ENCODE measurements around the gene CDH20. TPM values are rescaled to one million over a fixed set of nuclear protein-coding genes. Genes with fewer than 3 reads are reported as not detected.

Gene CDH20
- polyA plus RNA-seq, 1 experiment, result 0.02 TPM

DNA sequence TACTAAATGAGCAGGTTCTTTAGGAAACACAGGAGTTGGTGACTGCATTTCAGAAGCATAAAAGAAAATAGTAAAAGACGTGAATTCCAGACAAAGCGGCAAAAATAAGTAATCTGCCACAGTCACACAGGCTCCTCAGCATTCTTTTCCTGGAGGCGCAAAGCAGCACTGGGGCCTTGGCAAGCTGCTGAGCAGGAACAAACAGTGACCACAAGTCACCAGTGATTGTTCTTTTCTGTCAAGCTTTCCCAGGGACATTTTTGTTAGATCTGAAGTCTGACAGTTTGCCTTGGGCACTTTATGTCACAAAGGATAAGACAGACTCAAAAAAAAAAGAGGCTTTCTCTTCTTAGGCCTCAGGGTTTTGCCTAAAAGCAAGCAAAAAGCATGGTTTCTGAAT lies 216.2 kb downstream of the CDH20 start:
- H3K36me3 ChIP-seq (ENCODE audit: control insufficient read depth, insufficient read depth, low read length), result no peaks in the 10 kb centered on the region
- CTCF ChIA-PET, result interaction anchor here (1.2 to 3.2 kb wide), 5 partner anchors 15 to 582 kb away, joined by 3 to 13 read pairs (median 5); no protein-coding TSS in a partner anchor
- POLR2A ChIA-PET, result no interaction called here
- DNase-seq (ENCODE audit: low read depth), result no peak
- no peak overlapping the region for H3K4me3 ChIP-seq (ENCODE audit: low read depth, low read length)
- no peaks in the 10 kb centered on the region; the same call in 1 of the 2 replicates for H3K27me3 ChIP-seq (ENCODE audit: control insufficient read depth, insufficient read depth, low read length)
- no peak for TF ChIP-seq CTCF (IDR thresholded peaks at IDR 0.05; ENCODE audit: insufficient read depth, low read depth, low read length)

DNA sequence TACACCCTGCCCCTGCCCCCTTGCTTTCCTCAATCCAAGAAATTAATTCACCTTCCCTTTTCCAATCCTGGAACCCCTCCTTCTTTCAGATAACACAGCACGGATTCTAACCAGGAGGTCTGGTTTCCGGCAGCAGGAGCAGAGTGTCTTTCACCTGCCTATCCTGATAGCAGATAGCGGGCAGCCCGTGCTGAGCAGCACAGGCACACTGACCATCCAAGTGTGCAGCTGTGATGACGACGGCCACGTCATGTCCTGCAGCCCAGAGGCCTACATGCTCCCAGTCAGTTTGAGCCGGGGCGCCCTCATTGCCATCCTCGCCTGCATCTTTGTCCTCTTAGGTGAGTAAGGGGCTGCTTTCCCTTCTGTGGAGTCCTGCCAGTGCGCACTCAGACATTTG lies 216.7 kb downstream of the CDH20 start:
- DNase-seq (ENCODE audit: low read depth), result no peak
- no peak for TF ChIP-seq CTCF (IDR thresholded peaks at IDR 0.05; ENCODE audit: insufficient read depth, low read depth, low read length)
- ChIA-PET CTCF (interaction anchor here (1.0 to 3.2 kb wide), 6 partner anchors 15 to 581 kb away, joined by 3 to 13 read pairs (median 4); no protein-coding TSS in a partner anchor), POLR2A (no interaction called here)
- no peak overlapping the region for H3K4me3 ChIP-seq (ENCODE audit: low read depth, low read length)
- H3K27me3 ChIP-seq (ENCODE audit: control insufficient read depth, insufficient read depth, low read length), result no peaks in the 10 kb centered on the region; the same call in 1 of the 2 replicates
- H3K36me3 ChIP-seq (ENCODE audit: control insufficient read depth, insufficient read depth, low read length), result no peaks in the 10 kb centered on the region

DNA sequence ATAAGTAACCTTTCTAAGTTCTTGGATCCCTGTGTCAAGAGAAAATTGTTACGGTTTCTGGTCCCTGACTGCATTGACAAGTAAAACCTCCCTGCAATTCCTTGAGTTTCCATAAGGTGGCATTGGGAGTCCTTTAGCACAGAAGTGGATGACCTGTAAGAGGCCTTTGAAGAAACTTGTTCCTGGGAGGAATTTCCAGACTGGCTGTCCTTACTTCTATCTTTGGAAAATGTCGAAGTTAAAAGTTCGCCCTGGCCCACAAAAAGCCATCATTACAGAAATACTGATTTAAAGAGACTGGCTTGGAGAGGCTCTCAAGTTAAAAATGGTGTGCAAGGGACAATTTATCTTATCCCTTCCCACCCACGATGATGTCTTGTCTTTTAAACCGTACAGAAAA lies 218.4 kb downstream of the CDH20 start:
- ChIA-PET CTCF (interaction anchor here (0.6 to 2.3 kb wide), 14 partner anchors 9 to 595 kb away, joined by 3 to 12 read pairs (median 4); no protein-coding TSS in a partner anchor), POLR2A (no interaction called here)
- peak; percentile 91 for TF ChIP-seq CTCF (IDR thresholded peaks at IDR 0.05; ENCODE audit: insufficient read depth, low read depth, low read length)
- H3K36me3 ChIP-seq (ENCODE audit: control insufficient read depth, insufficient read depth, low read length), result no peaks in the 10 kb centered on the region
- DNase-seq (ENCODE audit: low read depth), result peak; percentile 52
- H3K4me3 ChIP-seq (ENCODE audit: low read depth, low read length), result no peak overlapping the region
- no peaks in the 10 kb centered on the region; the same call in 1 of the 2 replicates for H3K27me3 ChIP-seq (ENCODE audit: control insufficient read depth, insufficient read depth, low read length)

- H3K4me3 ChIP-seq (ENCODE audit: low read depth, low read length), result no peak overlapping the region
- TF ChIP-seq CTCF (IDR thresholded peaks at IDR 0.05; ENCODE audit: insufficient read depth, low read depth, low read length), result no peak
- no peak for DNase-seq (ENCODE audit: low read depth)
- no peaks in the 10 kb centered on the region; the same call in 1 of the 2 replicates for H3K27me3 ChIP-seq (ENCODE audit: control insufficient read depth, insufficient read depth, low read length)
- CTCF ChIA-PET, result interaction anchor here (0.9 to 2.3 kb wide), 6 partner anchors 11 to 578 kb away, joined by 3 to 12 read pairs (median 8); no protein-coding TSS in a partner anchor
- no peaks in the 10 kb centered on the region for H3K36me3 ChIP-seq (ENCODE audit: control insufficient read depth, insufficient read depth, low read length)
- POLR2A ChIA-PET, result no interaction called here
Observed at GRCh38 chr18:61553045-61553659, 219.9 kb downstream of the CDH20 start.

DNA sequence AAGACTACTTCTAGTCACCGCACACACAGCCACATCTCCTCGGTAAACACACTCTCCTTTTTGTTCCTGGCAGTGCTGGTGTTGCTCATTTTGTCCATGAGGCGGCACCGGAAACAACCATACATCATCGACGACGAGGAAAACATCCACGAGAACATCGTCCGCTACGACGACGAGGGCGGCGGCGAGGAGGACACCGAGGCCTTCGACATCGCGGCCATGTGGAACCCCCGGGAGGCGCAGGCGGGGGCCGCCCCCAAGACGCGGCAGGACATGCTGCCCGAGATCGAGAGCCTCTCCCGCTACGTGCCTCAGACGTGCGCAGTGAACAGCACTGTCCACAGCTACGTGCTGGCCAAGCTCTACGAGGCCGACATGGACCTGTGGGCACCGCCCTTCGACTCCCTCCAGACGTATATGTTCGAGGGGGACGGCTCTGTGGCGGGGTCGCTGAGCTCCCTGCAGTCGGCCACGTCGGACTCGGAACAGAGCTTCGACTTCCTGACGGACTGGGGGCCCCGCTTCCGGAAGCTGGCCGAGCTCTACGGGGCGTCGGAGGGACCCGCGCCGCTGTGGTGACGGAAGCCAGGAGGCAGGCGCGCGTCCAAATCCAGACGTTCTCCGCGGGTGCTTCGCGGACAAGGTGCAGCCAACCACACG lies 221.0 kb downstream of the CDH20 start:
- no peak for DNase-seq (ENCODE audit: low read depth)
- TF ChIP-seq CTCF (IDR thresholded peaks at IDR 0.05; ENCODE audit: insufficient read depth, low read depth, low read length), result no peak
- Histone ChIP-seq H3K4me3 (ENCODE audit: low read depth, low read length) (no peak overlapping the region), H3K36me3 (ENCODE audit: control insufficient read depth, insufficient read depth, low read length) (no peaks in the 10 kb centered on the region), H3K27me3 (ENCODE audit: control insufficient read depth, insufficient read depth, low read length) (no peaks in the 10 kb centered on the region; the same call in 1 of the 2 replicates)
- ChIA-PET POLR2A (no interaction called here), CTCF (no interaction called here)
